ENCODE results near the gene PDCD5. TPM values are rescaled to one million over a fixed set of nuclear protein-coding genes. Genes with fewer than 3 reads are reported as not detected.

PDCD5 gene
- 100 to 1,000 TPM in 4 of 9 donors, 10 to 100 TPM in 5; 56.4 to 213 (median 99.0) TPM for total RNA-seq
- polyA plus RNA-seq: 100 to 1,000 TPM; 190 to 274 (median 208) TPM
- long read RNA-seq, donor 1, transcript PDCD5-207 (6 exons, 699 nt): major isoform, 149 of 213 reads
- long read RNA-seq, donor 1, transcript PDCD5-203 (4 exons, 1,799 nt): minor isoform, 11 of 213 reads
- long read RNA-seq, donor 1, transcript PDCD5-205 (4 exons, 480 nt): minor isoform, 5 of 213 reads
- long read RNA-seq, donor 1, partial matches to known transcripts: 41 of 213 reads
- long read RNA-seq, donor 1, other reads (novel, unspliced or antisense): 0 of 213 reads
- long read RNA-seq, donor 2, transcript PDCD5-207 (6 exons, 699 nt): major isoform, 98 of 126 reads
- long read RNA-seq, donor 2, partial matches to known transcripts: 20 of 126 reads
- long read RNA-seq, donor 2, other reads (novel, unspliced or antisense): 0 of 126 reads
- long read RNA-seq, donor 3, transcript PDCD5-207 (6 exons, 699 nt): major isoform, 100 of 136 reads
- long read RNA-seq, donor 3, transcript PDCD5-204 (6 exons, 601 nt): minor isoform, 5 of 136 reads
- long read RNA-seq, donor 3, partial matches to known transcripts: 22 of 136 reads
- long read RNA-seq, donor 3, other reads (novel, unspliced or antisense): 0 of 136 reads
- long read RNA-seq, donor 4, transcript PDCD5-207 (6 exons, 699 nt): major isoform, 65 of 73 reads
- long read RNA-seq, donor 4, partial matches to known transcripts: 2 of 73 reads
- long read RNA-seq, donor 4, other reads (novel, unspliced or antisense): 0 of 73 reads
- long read RNA-seq, donor 5, transcript PDCD5-205 (4 exons, 480 nt): minor isoform, 5 of 111 reads
- long read RNA-seq, donor 5, transcript PDCD5-207 (6 exons, 699 nt): major isoform, 92 of 111 reads
- long read RNA-seq, donor 5, partial matches to known transcripts: 3 of 111 reads
- long read RNA-seq, donor 5, other reads (novel, unspliced or antisense): 9 of 111 reads
- long read RNA-seq, donor 6, transcript PDCD5-207 (6 exons, 699 nt): major isoform, 77 of 99 reads
- long read RNA-seq, donor 6, transcript PDCD5-205 (4 exons, 480 nt): minor isoform, 12 of 99 reads
- long read RNA-seq, donor 6, partial matches to known transcripts: 5 of 99 reads
- long read RNA-seq, donor 6, other reads (novel, unspliced or antisense): 2 of 99 reads
- long read RNA-seq, donor 7, transcript PDCD5-207 (6 exons, 699 nt): major isoform, 75 of 94 reads
- long read RNA-seq, donor 7, transcript PDCD5-205 (4 exons, 480 nt): minor isoform, 6 of 94 reads
- long read RNA-seq, donor 7, partial matches to known transcripts: 9 of 94 reads
- long read RNA-seq, donor 7, other reads (novel, unspliced or antisense): 0 of 94 reads
- long read RNA-seq, donor 8, transcript PDCD5-207 (6 exons, 699 nt): major isoform, 116 of 147 reads
- long read RNA-seq, donor 8, transcript PDCD5-204 (6 exons, 601 nt): minor isoform, 10 of 147 reads
- long read RNA-seq, donor 8, partial matches to known transcripts: 15 of 147 reads
- long read RNA-seq, donor 8, other reads (novel, unspliced or antisense): 0 of 147 reads
- long read RNA-seq, donor 9, transcript PDCD5-205 (4 exons, 480 nt): minor isoform, 5 of 130 reads
- long read RNA-seq, donor 9, transcript PDCD5-204 (6 exons, 601 nt): minor isoform, 6 of 130 reads
- long read RNA-seq, donor 9, transcript PDCD5-206 (2 exons, 458 nt): minor isoform, 5 of 130 reads
- long read RNA-seq, donor 9, transcript PDCD5-207 (6 exons, 699 nt): major isoform, 77 of 130 reads
- long read RNA-seq, donor 9, partial matches to known transcripts: 33 of 130 reads
- long read RNA-seq, donor 9, other reads (novel, unspliced or antisense): 0 of 130 reads
- long read RNA-seq, donor 10, transcript PDCD5-207 (6 exons, 699 nt): major isoform, 58 of 75 reads
- long read RNA-seq, donor 10, partial matches to known transcripts: 7 of 75 reads
- long read RNA-seq, donor 10, other reads (novel, unspliced or antisense): 0 of 75 reads

GRCh38 chr19:32580901-32581704, at the start of gene PDCD5:
Gene PDCD5, plus strand, starts transcription at chr19:32581190. Its CDS starts 72 bp downstream, at chr19:32581262.
- no peaks in the 10 kb centered on the region for H3K9me3 ChIP-seq (replicated peaks in 1 of 3)
- intact Hi-C loops (cut with DNase I): loop anchor here in 1 of 2 donors (10.0 kb wide), 1 partner anchor 384 kb away; no protein-coding TSS in a partner anchor
- peak; percentile 95 to 98 (median 97) for DNase-seq
- peak within 1 kb of the TSS; percentile 46 to 99 (median 72) for H3K4me3 ChIP-seq
- TF ChIP-seq CTCF (IDR thresholded peaks at IDR 0.05): no peak
- TF ChIP-seq POLR2A (IDR thresholded peaks at IDR 0.05): peak; percentile 72 to 87
- H3K27ac ChIP-seq: peak within 1 kb of the TSS in 4 of 5 donors; percentile 85 to 92 (median 90)
- peaks cover 0 to 23% of the 10 kb centered on the region in 2 donors for H3K36me3 ChIP-seq (replicated peaks in 1 of 2)
- 0 to 1% (median 0%) methylated on average over 4 to 81 of the region's 81 CpGs for WGBS, 4 donors
- H3K27me3 ChIP-seq: no peaks in the 10 kb centered on the region
- H3K4me1 ChIP-seq (replicated peaks in 1 of 2): peaks cover 0 to 12% of the 10 kb centered on the region in 2 donors

GRCh38 chr19:32532233-32532632, 48.8 kb upstream of the PDCD5 start:
- Histone ChIP-seq H3K27me3 (no peaks in the 10 kb centered on the region), H3K4me3 (no peak overlapping the region), H3K4me1 (replicated peaks in 1 of 2) (no peaks in the 10 kb centered on the region), H3K9me3 (replicated peaks in 1 of 3) (no peaks in the 10 kb centered on the region), H3K27ac (no peak overlapping the region), H3K36me3 (replicated peaks in 1 of 2) (no peaks in the 10 kb centered on the region)
- WGBS, 4 donors: 81 to 88% (median 86%) methylated on average over 3 of the region's 3 CpGs
- no peak for TF ChIP-seq POLR2A (IDR thresholded peaks at IDR 0.05)
- TF ChIP-seq CTCF (IDR thresholded peaks at IDR 0.05): no peak
- intact Hi-C loops (cut with DNase I): no loop called here
- no peak for DNase-seq

GRCh38 chr19:32537580-32537979, 43.4 kb upstream of the PDCD5 start:
- TF ChIP-seq POLR2A (IDR thresholded peaks at IDR 0.05) (no peak), CTCF (IDR thresholded peaks at IDR 0.05) (no peak)
- no peaks in the 10 kb centered on the region for H3K4me1 ChIP-seq (replicated peaks in 1 of 2)
- no peaks in the 10 kb centered on the region for H3K27me3 ChIP-seq
- no peaks in the 10 kb centered on the region for H3K36me3 ChIP-seq (replicated peaks in 1 of 2)
- no peak for DNase-seq
- H3K27ac ChIP-seq: no peak overlapping the region
- 65 to 72% (median 67%) methylated on average over 5 of the region's 5 CpGs for WGBS, 4 donors
- H3K9me3 ChIP-seq (replicated peaks in 1 of 3): no peaks in the 10 kb centered on the region
- no peak overlapping the region for H3K4me3 ChIP-seq
- intact Hi-C loops (cut with DNase I): no loop called here

All from adrenal gland (tissue), 19 donors.